Neural progenitor cell (in vitro differentiated cells): ENCODE results near the gene TNFRSF11A. TPM values are rescaled to one million over a fixed set of nuclear protein-coding genes. Genes with fewer than 3 reads are reported as not detected.

Experiments
- DNase-seq: peaks from one replicate; pipeline ENCODE4 v3.0.0-alpha.2; 2016; ENCODE audit warnings: low spot score
- H2AFZ ChIP-seq: fragments of 200-600 bp; sonication (generic); replicated peaks from 2 replicates; pipeline ENCODE4 v1.6.1; 2016; ENCODE audit warnings: antibody characterized with exemption
- H3F3A ChIP-seq: fragments of 200-600 bp; sonication (generic); 2 replicates; pipeline ENCODE4 v1.6.1; 2016; ENCODE audit warnings: antibody characterized with exemption, low read depth
- H3K27ac ChIP-seq: fragments of 200-600 bp; sonication (generic); 2 replicates; pipeline ENCODE4 v1.5.1; 2016; ENCODE audit warnings: mild to moderate bottlenecking
- H3K27me3 ChIP-seq: fragments of 200-600 bp; sonication (generic); 2 replicates; pipeline ENCODE4 v1.6.1; 2016; ENCODE audit warnings: mild to moderate bottlenecking, moderate library complexity
- H3K36me3 ChIP-seq: fragments of 200-600 bp; sonication (generic); 2 replicates; pipeline ENCODE4 v1.5.1; 2016
- H3K4me1 ChIP-seq: fragments of 200-600 bp; sonication (generic); 2 replicates; pipeline ENCODE4 v1.6.1; 2016; ENCODE audit warnings: mixed run types
- H3K4me2 ChIP-seq: fragments of 200-600 bp; sonication (generic); 2 replicates; pipeline ENCODE4 v1.6.1; 2016
- H3K4me3 ChIP-seq: fragments of 200-600 bp; sonication (generic); 2 replicates; pipeline ENCODE4 v1.5.1; 2016
- H3K79me2 ChIP-seq: fragments of 200-600 bp; sonication (generic); 2 replicates; pipeline ENCODE4 v1.6.1; 2016; ENCODE audit warnings: low read depth
- H3K9ac ChIP-seq: fragments of 200-600 bp; sonication (generic); 2 replicates; pipeline ENCODE4 v1.6.1; 2016
- H3K9me3 ChIP-seq: fragments of 200-600 bp; sonication (generic); 2 replicates; pipeline ENCODE4 v1.5.1; 2016; ENCODE audit warnings: low read depth
- H4K20me1 ChIP-seq: fragments of 200-600 bp; sonication (generic); 2 replicates; pipeline ENCODE4 v1.6.1; 2016; ENCODE audit warnings: low read depth
- H3K27ac Mint-ChIP-seq: 3 replicates; pipeline ENCODE4 v1.8.0; 2021; ENCODE audit warnings: mixed read lengths
- H3K27me3 Mint-ChIP-seq: 2 replicates; pipeline ENCODE4 v1.8.0; 2022; ENCODE audit warnings: low read depth, mild to moderate bottlenecking, inconsistent platforms, moderate library complexity, mixed read lengths; ENCODE audit not compliant: insufficient read depth
- H3K36me3 Mint-ChIP-seq: 3 replicates; pipeline ENCODE4 v1.8.0; 2021; ENCODE audit warnings: mixed read lengths
- H3K4me1 Mint-ChIP-seq: 3 replicates; pipeline ENCODE4 v1.8.0; 2021; ENCODE audit warnings: mixed read lengths
- H3K4me3 Mint-ChIP-seq: 3 replicates; pipeline ENCODE4 v1.8.0; 2021; ENCODE audit warnings: mild to moderate bottlenecking, moderate library complexity, mixed read lengths
- H3K9me3 Mint-ChIP-seq: 3 replicates; pipeline ENCODE4 v1.8.0; 2020; ENCODE audit warnings: mixed read lengths
- CTCF ChIP-seq: fragments of 200-600 bp; sonication (generic); IDR thresholded peaks from 2 replicates; pipeline ENCODE4 v1.5.1; 2017; ENCODE audit warnings: antibody characterized with exemption, mild to moderate bottlenecking
- EZH2 ChIP-seq: fragments of 200-600 bp; sonication (generic); IDR thresholded peaks from 2 replicates; pipeline ENCODE4 v1.6.1; 2017; ENCODE audit warnings: antibody characterized with exemption, mild to moderate bottlenecking, moderate library complexity
- EZH2phosphoT487 ChIP-seq: fragments of 200-600 bp; sonication (generic); IDR thresholded peaks from 2 replicates; pipeline ENCODE4 v1.6.1; 2017; ENCODE audit warnings: antibody characterized with exemption
- total RNA-seq: library from RNA; depleted of rRNA; stranded (reverse); fragments of >200 nt; gene quantifications from 2 replicates; pipeline ENCODE4 v1.2.3, GENCODE V29; 2015; ENCODE audit warnings: low replicate concordance

The TNFRSF11A gene
- total RNA-seq, 1 donor from 2014 or later: 0.47 TPM

GRCh38 chr18:62403120-62403519, 78.0 kb downstream of the TNFRSF11A start:
- peaks cover 6% of the 10 kb centered on the region for H3K9me3 Mint-ChIP-seq
- Histone ChIP-seq H4K20me1 (no peaks in the 10 kb centered on the region), H3K9me3 (no peaks in the 10 kb centered on the region), H3K79me2 (no peaks in the 10 kb centered on the region), H3K27me3 (no peaks in the 10 kb centered on the region), H3K4me1 (peaks cover 3% of the 10 kb centered on the region), H3K27ac (no peak overlapping the region), H3F3A (no peaks in the 10 kb centered on the region), H2AFZ (no peak overlapping the region), H3K4me2 (no peak overlapping the region), H3K4me3 (no peak overlapping the region), H3K36me3 (no peaks in the 10 kb centered on the region), H3K9ac (no peak overlapping the region)
- peaks cover 6% of the 10 kb centered on the region for H3K4me1 Mint-ChIP-seq
- no peak overlapping the region for H3K27ac Mint-ChIP-seq
- peaks cover 7% of the 10 kb centered on the region for H3K27me3 Mint-ChIP-seq
- H3K4me3 Mint-ChIP-seq: no peak overlapping the region
- TF ChIP-seq EZH2phosphoT487 (no peak), CTCF (no peak), EZH2 (no peak)
- DNase-seq: no peak
- H3K36me3 Mint-ChIP-seq: no peaks in the 10 kb centered on the region

- H3K27me3 Mint-ChIP-seq: peaks cover 5% of the 10 kb centered on the region
- Histone ChIP-seq H3K27ac (no peak overlapping the region), H3K79me2 (no peaks in the 10 kb centered on the region), H4K20me1 (no peaks in the 10 kb centered on the region), H2AFZ (no peak overlapping the region), H3K9me3 (no peaks in the 10 kb centered on the region), H3F3A (no peaks in the 10 kb centered on the region), H3K4me3 (no peak overlapping the region), H3K27me3 (no peaks in the 10 kb centered on the region), H3K4me1 (peaks cover under 1% of the 10 kb centered on the region), H3K9ac (no peak overlapping the region), H3K4me2 (no peak overlapping the region), H3K36me3 (no peaks in the 10 kb centered on the region)
- no peaks in the 10 kb centered on the region for H3K36me3 Mint-ChIP-seq
- no peak for DNase-seq
- no peak for TF ChIP-seq CTCF
- TF ChIP-seq EZH2: no peak
- TF ChIP-seq EZH2phosphoT487: no peak
- H3K4me3 Mint-ChIP-seq: no peak overlapping the region
- no peak overlapping the region for H3K27ac Mint-ChIP-seq
- peaks cover 3% of the 10 kb centered on the region for H3K4me1 Mint-ChIP-seq
- peaks cover 6% of the 10 kb centered on the region for H3K9me3 Mint-ChIP-seq
Measured at GRCh38 chr18:62404881-62405280, 79.8 kb downstream of the TNFRSF11A start.

GRCh38 chr18:62407660-62408059, 82.5 kb downstream of the TNFRSF11A start:
- no peaks in the 10 kb centered on the region for H4K20me1 ChIP-seq
- H3K9ac ChIP-seq: no peak overlapping the region
- H3K27ac ChIP-seq: no peak overlapping the region
- H3K4me3 Mint-ChIP-seq: no peak overlapping the region
- no peaks in the 10 kb centered on the region for H3K4me1 ChIP-seq
- no peak for DNase-seq
- no peaks in the 10 kb centered on the region for H3K27me3 Mint-ChIP-seq
- H3K36me3 ChIP-seq: no peaks in the 10 kb centered on the region
- no peaks in the 10 kb centered on the region for H3K4me1 Mint-ChIP-seq
- TF ChIP-seq EZH2 (no peak), EZH2phosphoT487 (no peak), CTCF (no peak)
- H3K27me3 ChIP-seq: no peaks in the 10 kb centered on the region
- no peak overlapping the region for H2AFZ ChIP-seq
- no peaks in the 10 kb centered on the region for H3K79me2 ChIP-seq
- H3K27ac Mint-ChIP-seq: no peak overlapping the region
- H3K4me3 ChIP-seq: no peak overlapping the region
- H3F3A ChIP-seq: no peaks in the 10 kb centered on the region
- no peaks in the 10 kb centered on the region for H3K36me3 Mint-ChIP-seq
- H3K9me3 ChIP-seq: no peaks in the 10 kb centered on the region
- H3K4me2 ChIP-seq: no peak overlapping the region
- peaks cover 2% of the 10 kb centered on the region for H3K9me3 Mint-ChIP-seq

- Histone ChIP-seq H3K4me1 (no peaks in the 10 kb centered on the region), H3K36me3 (no peaks in the 10 kb centered on the region), H3K27me3 (no peaks in the 10 kb centered on the region), H3K9me3 (no peaks in the 10 kb centered on the region), H3K27ac (no peak overlapping the region), H3K79me2 (no peaks in the 10 kb centered on the region), H3K4me2 (no peak overlapping the region), H3K4me3 (no peak overlapping the region), H4K20me1 (no peaks in the 10 kb centered on the region), H3K9ac (no peak overlapping the region), H3F3A (no peaks in the 10 kb centered on the region), H2AFZ (no peak overlapping the region)
- DNase-seq: no peak
- Mint-ChIP-seq H3K27me3 (no peaks in the 10 kb centered on the region), H3K36me3 (no peaks in the 10 kb centered on the region), H3K4me1 (no peaks in the 10 kb centered on the region), H3K4me3 (no peak overlapping the region), H3K9me3 (no peaks in the 10 kb centered on the region), H3K27ac (no peak overlapping the region)
- no peak for TF ChIP-seq CTCF
Measured at GRCh38 chr18:62409821-62410220, 84.7 kb downstream of the TNFRSF11A start.
